Measurements from ENCODE around the gene ARHGEF10L.

GRCh38 chr1:17558541-17558940, 19.0 kb downstream of the ARHGEF10L start:
- TF ChIP-seq CTCF (IDR thresholded peaks at IDR 0.05; ENCODE audit: low read depth, low read length, poor library complexity, severe bottlenecking) (no peak), EZH2phosphoT487 (IDR thresholded peaks at IDR 0.05; ENCODE audit: borderline replicate concordance, low read length) (no peak)

Measured in DOHH2 (cell line).